Endothelial cell of umbilical vein (primary cell): ENCODE measurements around the gene HBE1. TPM values are rescaled to one million over a fixed set of nuclear protein-coding genes. Genes with fewer than 3 reads are reported as not detected.

ENCODE experiments used
- BruUV-seq: library from RNA; stranded (reverse); fragments of 400-500 nt; replicated peaks from 2 replicates; lab custom pipeline; 2021; lab: Mats Ljungman, UMichigan
- CTCF ChIA-PET: fragments of 300-600, 350-600 bp; sonication (Branson Sonifier 250); formaldehyde crosslinking; loops from one replicate; lab custom pipeline; 2021; ENCODE audit warnings: antibody characterized with exemption, inconsistent platforms; lab: Charles Lee
- POLR2A ChIA-PET: fragments of 300-600, 350-600 bp; sonication (Branson Sonifier 250); formaldehyde crosslinking; loops from one replicate; lab custom pipeline; 2021; ENCODE audit warnings: antibody characterized with exemption, inconsistent platforms; lab: Charles Lee
- DNase-seq: peaks from one replicate; pipeline ENCODE4 v3.0.0-alpha.2; 2011; ENCODE audit warnings: low read depth, low spot score
- FAIRE-seq: peaks from 2 replicates; lab custom pipeline; 2011; peaks lifted over from hg19 to GRCh38; lab: Jason Lieb, UNC
- H2AFZ ChIP-seq: 2 replicates; pipeline ENCODE4 v1.6.0; 2012; ENCODE audit warnings: low read depth, low read length, control low read depth, inconsistent platforms
- H3K27ac ChIP-seq: 2 replicates; pipeline ENCODE4 v1.5.1; 2011; ENCODE audit warnings: low read depth, mild to moderate bottlenecking, control low read depth, low read length, moderate library complexity; ENCODE audit not compliant: insufficient read depth
- H3K27me3 ChIP-seq, 2 experiments: 2 replicates each; pipeline versions ENCODE4 v1.6.0 to v1.6.1; 2011; ENCODE audit warnings: low read length in 2 of 2, mixed read lengths in 1 of 2; ENCODE audit not compliant: control insufficient read depth in 2 of 2, insufficient read depth in 2 of 2
- H3K36me3 ChIP-seq, 2 experiments: 2 replicates in 1 of 2; 3 replicates in 1 of 2; pipeline ENCODE4 v1.5.1; 2011; ENCODE audit warnings: low read length in 2 of 2, mild to moderate bottlenecking in 1 of 2, moderate library complexity in 1 of 2; ENCODE audit not compliant: control insufficient read depth in 2 of 2, insufficient read depth in 2 of 2; ENCODE audit errors: extremely low read depth in 1 of 2
- H3K4me1 ChIP-seq: 3 replicates; pipeline ENCODE4 v1.5.1; 2011; ENCODE audit warnings: mild to moderate bottlenecking, low read length; ENCODE audit not compliant: control insufficient read depth, insufficient read depth; ENCODE audit errors: extremely low read depth
- H3K4me2 ChIP-seq: 2 replicates; pipeline ENCODE4 v1.6.1; 2011; ENCODE audit warnings: low read length, control low read depth, mixed read lengths; ENCODE audit not compliant: insufficient read depth
- H3K4me3 ChIP-seq, 3 experiments: fragments of 200-600 bp in 1 of 3; sonication (generic), shearing (Covaris generic) in 1 of 3; replicated peaks in 1 of 3; 2 replicates each; pipeline ENCODE4 v1.5.1; 2011 to 2016; ENCODE audit warnings: control low read depth in 3 of 3, low read length in 3 of 3, mild to moderate bottlenecking in 2 of 3, inconsistent platforms in 1 of 3, low read depth in 1 of 3, moderate library complexity in 1 of 3; ENCODE audit not compliant: insufficient read depth in 1 of 3
- H3K79me2 ChIP-seq: 2 replicates; pipeline ENCODE4 v1.6.0; 2012; ENCODE audit warnings: low read length, inconsistent platforms; ENCODE audit not compliant: control insufficient read depth, insufficient read depth
- H3K9ac ChIP-seq: replicated peaks from 2 replicates; pipeline ENCODE3; 2011; ENCODE audit warnings: low read length, control low read depth; ENCODE audit not compliant: insufficient read depth; ENCODE audit errors: extremely low read depth
- H3K9me1 ChIP-seq: replicated peaks from 3 replicates; pipeline ENCODE4 v1.6.0; 2011; ENCODE audit warnings: mild to moderate bottlenecking, low read length; ENCODE audit not compliant: control insufficient read depth, insufficient read depth; ENCODE audit errors: extremely low read depth
- H3K9me3 ChIP-seq: replicated peaks from 2 replicates; pipeline ENCODE4 v1.5.1; 2012; ENCODE audit warnings: low read length, inconsistent platforms; ENCODE audit not compliant: control insufficient read depth, insufficient read depth
- H4K20me1 ChIP-seq: replicated peaks from 2 replicates; pipeline ENCODE3; 2011; ENCODE audit warnings: mild to moderate bottlenecking, low read length; ENCODE audit not compliant: control insufficient read depth, insufficient read depth; ENCODE audit errors: extremely low read depth
- CTCF ChIP-seq, 2 donors: IDR thresholded peaks; 1 replicate in 1 of 2; 2 replicates in 1 of 2; pipeline ENCODE4 v1.5.1; 2011; ENCODE audit warnings: low read length in 2 of 2, mild to moderate bottlenecking in 2 of 2, moderate library complexity in 2 of 2, control low read depth in 1 of 2, inconsistent platforms in 1 of 2, low read depth in 1 of 2; ENCODE audit not compliant: insufficient read depth in 1 of 2; ENCODE audit errors: extremely low read depth in 1 of 2
- EZH2 ChIP-seq: IDR thresholded peaks from 2 replicates; pipeline ENCODE4 v1.6.1; 2012; ENCODE audit warnings: borderline replicate concordance, low read depth, mild to moderate bottlenecking, moderate library complexity, low read length, inconsistent platforms; ENCODE audit not compliant: severe bottlenecking
- FOS ChIP-seq: IDR thresholded peaks from 2 replicates; pipeline ENCODE4 v1.6.1; 2011; ENCODE audit warnings: mild to moderate bottlenecking, low read length, moderate library complexity, borderline replicate concordance; ENCODE audit not compliant: insufficient read depth
- GATA2 ChIP-seq: IDR thresholded peaks from 2 replicates; pipeline ENCODE4 v1.7.0; 2011; ENCODE audit warnings: low read depth, mild to moderate bottlenecking, moderate library complexity, mixed read lengths, low read length; ENCODE audit not compliant: insufficient read length, insufficient read depth
- JUN ChIP-seq: IDR thresholded peaks from 2 replicates; pipeline ENCODE4 v1.6.1; 2011; ENCODE audit warnings: borderline replicate concordance, low read depth; ENCODE audit not compliant: insufficient read length, insufficient read depth
- MAX ChIP-seq: IDR thresholded peaks from 2 replicates; pipeline ENCODE4 v1.6.1; 2011; ENCODE audit not compliant: insufficient read depth, insufficient read length
- MYC ChIP-seq: IDR thresholded peaks from one replicate; pipeline ENCODE4 v1.6.1; 2011; ENCODE audit warnings: mild to moderate bottlenecking, low read depth, low read length
- POLR2A ChIP-seq: IDR thresholded peaks from 2 replicates; pipeline ENCODE4 v1.6.1; 2012; ENCODE audit warnings: low read depth, mild to moderate bottlenecking, control low read depth, low read length
- POLR2AphosphoS5 ChIP-seq: IDR thresholded peaks from 2 replicates; pipeline ENCODE4 v1.6.1; 2012; ENCODE audit warnings: low read depth, mild to moderate bottlenecking, control low read depth, low read length, moderate library complexity; ENCODE audit not compliant: insufficient read depth
- dilution Hi-C: fragments of 300-500 bp; cut with MboI; formaldehyde crosslinking; loops from one replicate; pipeline ENCODE4 v1.15.0; 2019; ENCODE audit warnings: low sequenced_read_pairs; ENCODE audit not compliant: extremely low pct_ligation_motif_present
- intact Hi-C: fragments of 100-400 bp; cut with micrococcal nuclease; formaldehyde crosslinking; loops from one replicate; pipeline ENCODE4 v1.10.0; 2022
- polyA plus RNA-seq, 4 experiments: library from polyadenylated mRNA; depleted of rRNA in 3 of 4; stranded (reverse) in 3 of 4; unstranded in 1 of 4; fragments of >200 nt; gene quantifications; 2 replicates each; pipeline versions ENCODE4 v1.2.1 to v1.2.3, GENCODE V29; 2011 to 2012; ENCODE audit warnings: missing spikeins in 1 of 4
- total RNA-seq: library from RNA; stranded (reverse); gene quantifications from 2 replicates; pipeline ENCODE4 v1.2.3, GENCODE V29; 2021

HBE1 gene
- total and polyA plus RNA-seq, 2 donors (not counting 3 experiments of a cell fraction or from before 2014, with no cell fraction given): 0.37 TPM; not detected in 1

GRCh38 chr11:5241458-5241857, 28.3 kb downstream of the HBE1 start:
- Histone ChIP-seq H3K4me1 (no peaks in the 10 kb centered on the region), H3K9me1 (no peaks in the 10 kb centered on the region), H3K4me2 (no peak overlapping the region), H3K9ac (no peak overlapping the region), H2AFZ (no peak overlapping the region), H4K20me1 (no peaks in the 10 kb centered on the region), H3K79me2 (no peaks in the 10 kb centered on the region), H3K4me3 (no peak overlapping the region), H3K9me3 (no peaks in the 10 kb centered on the region), H3K27me3 (no peaks in the 10 kb centered on the region), H3K36me3 (no peaks in the 10 kb centered on the region), H3K27ac (no peak overlapping the region)
- TF ChIP-seq MAX (no peak), FOS (no peak), GATA2 (no peak), POLR2A (no peak), POLR2AphosphoS5 (no peak), EZH2 (no peak), JUN (no peak), CTCF (IDR thresholded peaks at IDR 0.05; ENCODE audit: extremely low read depth in 1 of 2, insufficient read depth in 1 of 2, low read depth in 1 of 2, low read length in 2 of 2) (no peak), MYC (no peak)
- DNase-seq (no peak), FAIRE-seq (no peak)
- dilution Hi-C loops: no loop called here
- ChIA-PET CTCF (no interaction called here), POLR2A (no interaction called here)
- intact Hi-C loops: no loop called here
- no TSS peak for BruUV-seq
